Endometrial microvascular endothelial cells (primary cell): ENCODE results near the gene FLOT1. TPM values are rescaled to one million over a fixed set of nuclear protein-coding genes. Genes with fewer than 3 reads are reported as not detected.
"Not testable (repeated sequence)": the region's sequence is repeated elsewhere in the genome, so short reads cannot be mapped to it uniquely, and the experiment has no call there.

Experiments
- in situ Hi-C: cut with HindIII; loops from 2 replicates; pipeline ENCODE4 v1.10.0; 2017; ENCODE audit warnings: low sequenced_read_pairs, low pct_unique_long_range_greater_than_20kb; ENCODE audit errors: inconsistent ontology term
- total RNA-seq: library from RNA; depleted of rRNA; stranded (reverse); fragments of >200 nt; gene quantifications from one replicate; pipeline ENCODE4 v1.2.3, GENCODE V29; 2015; ENCODE audit errors: inconsistent ontology term

Gene FLOT1
- total RNA-seq, 1 donor from 2014 or later: 133 TPM

- in situ Hi-C loops: no loop called here
These were observed 26.8 kb upstream of the FLOT1 start for GRCh38 chr6:30769088-30769852.

GRCh38 chr6:30768634-30769087 lies 26.2 kb upstream of the FLOT1 start:
- in situ Hi-C loops: no loop called here

GRCh38 chr6:30767944-30768301 lies 25.4 kb upstream of the FLOT1 start:
- in situ Hi-C loops: no loop called here

GRCh38 chr6:30767158-30767943 lies 24.9 kb upstream of the FLOT1 start:
- in situ Hi-C loops: no loop called here

GRCh38 chr6:30766461-30767157 lies 24.1 kb upstream of the FLOT1 start:
- in situ Hi-C loops: no loop called here

- in situ Hi-C loops: not testable (repeated sequence)
These were observed 23.0 kb upstream of the FLOT1 start for GRCh38 chr6:30765495-30765894.

GRCh38 chr6:30764490-30765043 lies 22.1 kb upstream of the FLOT1 start:
- in situ Hi-C loops: not testable (repeated sequence)

- in situ Hi-C loops: no loop called here
These were observed 21.4 kb upstream of the FLOT1 start for GRCh38 chr6:30763618-30764489.

- in situ Hi-C loops: no loop called here
These were observed 20.7 kb upstream of the FLOT1 start for GRCh38 chr6:30763155-30763617.

- in situ Hi-C loops: no loop called here
These were observed 19.4 kb upstream of the FLOT1 start for GRCh38 chr6:30761791-30762429.

GRCh38 chr6:30760549-30760948 lies 18.1 kb upstream of the FLOT1 start:
- in situ Hi-C loops: no loop called here

GRCh38 chr6:30759575-30760239 lies 17.2 kb upstream of the FLOT1 start:
- in situ Hi-C loops: no loop called here

GRCh38 chr6:30757261-30757904 lies 14.9 kb upstream of the FLOT1 start:
- in situ Hi-C loops: no loop called here

- in situ Hi-C loops: not testable (repeated sequence)
These were observed 14.0 kb upstream of the FLOT1 start for GRCh38 chr6:30756405-30757003.

GRCh38 chr6:30754631-30755030 lies 12.1 kb upstream of the FLOT1 start:
- in situ Hi-C loops: no loop called here

GRCh38 chr6:30752157-30752927 lies 9.9 kb upstream of the FLOT1 start:
- in situ Hi-C loops: no loop called here
